ENCODE data around the gene MRC2. TPM values are rescaled to one million over a fixed set of nuclear protein-coding genes. Genes with fewer than 3 reads are reported as not detected.

MRC2 gene
- total and polyA plus RNA-seq, 2 of the 13 experiments (the other 11 are each of a cell fraction or from before 2014, with no cell fraction given) = not detected

DNA sequence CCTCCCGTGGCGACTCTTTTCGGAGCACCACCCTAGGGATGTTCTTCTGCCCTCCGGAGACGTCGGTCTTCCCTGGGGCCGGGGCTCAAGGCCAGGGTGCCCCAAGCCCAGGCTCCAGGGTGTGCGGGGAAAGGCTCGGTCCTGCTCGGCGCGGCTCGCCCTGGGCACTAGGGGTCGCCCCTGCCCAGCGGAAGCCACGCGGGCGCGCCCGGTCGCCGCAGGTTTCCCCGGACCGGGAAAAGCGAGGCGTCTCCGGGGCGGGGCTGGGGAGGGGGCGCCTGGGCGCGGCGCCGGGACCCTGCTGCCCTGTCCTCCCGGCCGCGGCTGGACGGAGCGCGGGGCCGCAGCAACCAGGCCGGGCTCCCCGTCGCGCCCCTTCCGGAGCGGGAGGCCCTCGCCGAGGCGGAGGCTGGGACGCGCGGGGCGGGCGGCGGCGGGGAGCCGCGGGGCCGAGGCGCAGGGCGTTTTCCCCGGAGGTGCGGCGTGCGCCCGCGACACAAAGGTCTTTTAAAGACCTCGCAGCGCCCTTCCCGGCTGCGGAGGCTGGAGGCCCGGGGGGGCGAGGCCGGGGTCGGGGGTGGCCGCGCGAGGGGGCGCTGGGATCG, 76.4 kb downstream of the MRC2 start (continued):
- TF ChIP-seq MYC (CRISPR knock-in tag; IDR thresholded peaks at IDR 0.05; ENCODE audit: borderline replicate concordance) (peak; percentile 49; the same call in 1 of the 2 replicates), SETDB1 (CRISPR knock-in tag; IDR thresholded peaks at IDR 0.05; ENCODE audit: borderline replicate concordance) (no peak), ZNF768 (CRISPR knock-in tag; IDR thresholded peaks at IDR 0.05) (0 out of 2 replicates have a peak, but pooled peaks have one; percentile 15), SMAD3 (CRISPR knock-in tag; IDR thresholded peaks at IDR 0.05) (no peak), HCFC1 (IDR thresholded peaks at IDR 0.05; ENCODE audit: low read depth, low read length) (no peak), ZNF383 (CRISPR knock-in tag; IDR thresholded peaks at IDR 0.05; ENCODE audit: borderline replicate concordance) (no peak), ERF (CRISPR knock-in tag; IDR thresholded peaks at IDR 0.05) (no peak), POLR2AphosphoS5 (IDR thresholded peaks at IDR 0.05; ENCODE audit: low read depth, low read length) (no peak), KLF11 (CRISPR knock-in tag; IDR thresholded peaks at IDR 0.05) (no peak), ZNF468 (CRISPR knock-in tag; IDR thresholded peaks at IDR 0.05) (no peak), PBX3 (CRISPR knock-in tag; IDR thresholded peaks at IDR 0.05; ENCODE audit: borderline replicate concordance) (no peak), MTERF4 (CRISPR knock-in tag; IDR thresholded peaks at IDR 0.05) (no peak), PHF5A (CRISPR knock-in tag; IDR thresholded peaks at IDR 0.05; ENCODE audit: low read depth, unreplicated experiment) (no peak), ZNF317 (CRISPR knock-in tag; IDR thresholded peaks at IDR 0.05) (no peak), ZNF205 (CRISPR knock-in tag; IDR thresholded peaks at IDR 0.05) (no peak), IRF9 (CRISPR knock-in tag; IDR thresholded peaks at IDR 0.05; ENCODE audit: borderline replicate concordance) (peak; percentile 21; the same call in 1 of the 2 replicates), ZFY (CRISPR knock-in tag; IDR thresholded peaks at IDR 0.05) (0 out of 2 replicates have a peak, but pooled peaks have one; percentile 18), ZNF225 (CRISPR knock-in tag; IDR thresholded peaks at IDR 0.05) (0 out of 2 replicates have a peak, but pooled peaks have one; percentile 45), NPAS2 (CRISPR knock-in tag; IDR thresholded peaks at IDR 0.05; ENCODE audit: borderline replicate concordance) (no peak)
- TF ChIP-seq, protein P1, sequence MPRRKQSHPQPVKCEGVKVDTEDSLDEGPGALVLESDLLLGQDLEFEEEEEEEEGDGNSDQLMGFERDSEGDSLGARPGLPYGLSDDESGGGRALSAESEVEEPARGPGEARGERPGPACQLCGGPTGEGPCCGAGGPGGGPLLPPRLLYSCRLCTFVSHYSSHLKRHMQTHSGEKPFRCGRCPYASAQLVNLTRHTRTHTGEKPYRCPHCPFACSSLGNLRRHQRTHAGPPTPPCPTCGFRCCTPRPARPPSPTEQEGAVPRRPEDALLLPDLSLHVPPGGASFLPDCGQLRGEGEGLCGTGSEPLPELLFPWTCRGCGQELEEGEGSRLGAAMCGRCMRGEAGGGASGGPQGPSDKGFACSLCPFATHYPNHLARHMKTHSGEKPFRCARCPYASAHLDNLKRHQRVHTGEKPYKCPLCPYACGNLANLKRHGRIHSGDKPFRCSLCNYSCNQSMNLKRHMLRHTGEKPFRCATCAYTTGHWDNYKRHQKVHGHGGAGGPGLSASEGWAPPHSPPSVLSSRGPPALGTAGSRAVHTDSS (CRISPR knock-in tag; conservative IDR thresholded peaks at IDR 0.05) = no peak
- TF ChIP-seq, protein P2, sequence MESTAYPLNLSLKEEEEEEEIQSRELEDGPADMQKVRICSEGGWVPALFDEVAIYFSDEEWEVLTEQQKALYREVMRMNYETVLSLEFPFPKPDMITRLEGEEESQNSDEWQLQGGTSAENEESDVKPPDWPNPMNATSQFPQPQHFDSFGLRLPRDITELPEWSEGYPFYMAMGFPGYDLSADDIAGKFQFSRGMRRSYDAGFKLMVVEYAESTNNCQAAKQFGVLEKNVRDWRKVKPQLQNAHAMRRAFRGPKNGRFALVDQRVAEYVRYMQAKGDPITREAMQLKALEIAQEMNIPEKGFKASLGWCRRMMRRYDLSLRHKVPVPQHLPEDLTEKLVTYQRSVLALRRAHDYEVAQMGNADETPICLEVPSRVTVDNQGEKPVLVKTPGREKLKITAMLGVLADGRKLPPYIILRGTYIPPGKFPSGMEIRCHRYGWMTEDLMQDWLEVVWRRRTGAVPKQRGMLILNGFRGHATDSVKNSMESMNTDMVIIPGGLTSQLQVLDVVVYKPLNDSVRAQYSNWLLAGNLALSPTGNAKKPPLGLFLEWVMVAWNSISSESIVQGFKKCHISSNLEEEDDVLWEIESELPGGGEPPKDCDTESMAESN (CRISPR knock-in tag; conservative IDR thresholded peaks at IDR 0.05) = no peak
- TF ChIP-seq, protein P3, sequence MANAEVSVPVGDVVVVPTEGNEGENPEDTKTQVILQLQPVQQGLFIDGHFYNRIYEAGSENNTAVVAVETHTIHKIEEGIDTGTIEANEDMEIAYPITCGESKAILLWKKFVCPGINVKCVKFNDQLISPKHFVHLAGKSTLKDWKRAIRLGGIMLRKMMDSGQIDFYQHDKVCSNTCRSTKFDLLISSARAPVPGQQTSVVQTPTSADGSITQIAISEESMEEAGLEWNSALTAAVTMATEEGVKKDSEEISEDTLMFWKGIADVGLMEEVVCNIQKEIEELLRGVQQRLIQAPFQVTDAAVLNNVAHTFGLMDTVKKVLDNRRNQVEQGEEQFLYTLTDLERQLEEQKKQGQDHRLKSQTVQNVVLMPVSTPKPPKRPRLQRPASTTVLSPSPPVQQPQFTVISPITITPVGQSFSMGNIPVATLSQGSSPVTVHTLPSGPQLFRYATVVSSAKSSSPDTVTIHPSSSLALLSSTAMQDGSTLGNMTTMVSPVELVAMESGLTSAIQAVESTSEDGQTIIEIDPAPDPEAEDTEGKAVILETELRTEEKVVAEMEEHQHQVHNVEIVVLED (CRISPR knock-in tag; IDR thresholded peaks at IDR 0.05; ENCODE audit: borderline replicate concordance) = no peak

Measured in HepG2 (cell line).